GM12878 (cell line): Measurements from ENCODE around the gene TNFSF13. TPM values are rescaled to one million over a fixed set of nuclear protein-coding genes. Genes with fewer than 3 reads are reported as not detected.

Experiments used
- CHD4 ChIP-seq: fragments of 200-600 bp; sonication (generic); IDR thresholded peaks from 2 replicates; pipeline ENCODE4 v1.6.1; 2016; ENCODE audit warnings: mild to moderate bottlenecking
- HDGF ChIP-seq: fragments of 450-650 bp; IDR thresholded peaks from 2 replicates; pipeline ENCODE4 v1.6.1; 2016; ENCODE audit warnings: antibody characterized with exemption
- KAT2A ChIP-seq: conservative IDR thresholded peaks from 2 replicates; pipeline ENCODE4 v1.6.1; 2011; ENCODE audit warnings: low read depth, low read length; ENCODE audit not compliant: control insufficient read depth
- MEF2A ChIP-seq: IDR thresholded peaks from 2 replicates; pipeline ENCODE4 v1.6.1; 2011; ENCODE audit warnings: low read depth, mild to moderate bottlenecking, low read length, moderate library complexity; ENCODE audit not compliant: insufficient read depth
- RELA ChIP-seq: fragments of 450-650 bp; IDR thresholded peaks from 2 replicates; pipeline ENCODE4 v1.8.0; 2014; ENCODE audit warnings: borderline replicate concordance; ENCODE audit not compliant: partially characterized antibody
- RUNX3 ChIP-seq: IDR thresholded peaks from 2 replicates; pipeline ENCODE4 v1.6.1; 2012; ENCODE audit warnings: low read length, inconsistent platforms
- SIN3A ChIP-seq: IDR thresholded peaks from 2 replicates; pipeline ENCODE4 v1.6.1; 2012; ENCODE audit warnings: low read depth, low read length, improper control_type of control experiment
- SIX5 ChIP-seq: IDR thresholded peaks from 2 replicates; pipeline ENCODE4 v1.6.1; 2011; ENCODE audit warnings: mild to moderate bottlenecking, low read depth, low read length, moderate library complexity; ENCODE audit not compliant: severe bottlenecking
- TBL1XR1 ChIP-seq: IDR thresholded peaks from 2 replicates; pipeline ENCODE4 v1.6.1; 2012; ENCODE audit warnings: low read depth, low read length, improper control_type of control experiment
- TCF7 ChIP-seq: IDR thresholded peaks from 2 replicates; pipeline ENCODE4 v1.6.1; 2014; ENCODE audit warnings: antibody characterized with exemption, borderline replicate concordance
- YBX1 ChIP-seq: fragments of 450-650 bp; IDR thresholded peaks from 2 replicates; pipeline ENCODE4 v1.6.1; 2016; ENCODE audit warnings: antibody characterized with exemption
- polyA plus RNA-seq, 11 experiments: library from polyadenylated mRNA; depleted of rRNA in 4 of 11; unstranded in 6 of 11; stranded (reverse) in 5 of 11; fragments of >200 nt; fragmentation: Nextera tagmentation in 4 of 11; fragmentation: Illumina TruSeq in 1 of 11; extraction: Ambion mirVana in 4 of 11; extraction: Trizol in 1 of 11; gene quantifications; 1 replicate in 1 of 11; 2 replicates in 10 of 11; pipeline versions ENCODE4 v1.2.1 to v1.2.3, GENCODE V29; 2011 to 2016; ENCODE audit warnings: inconsistent platforms in 2 of 11, missing spikeins in 2 of 11, low read depth in 1 of 11
- total RNA-seq, 4 experiments: library from RNA; depleted of rRNA in 3 of 4; stranded (reverse); fragments of >200 nt in 3 of 4; fragmentation: Illumina TruSeq in 1 of 4; extraction: Trizol in 1 of 4; gene quantifications; 2 replicates each; pipeline versions ENCODE4 v1.2.1 to v1.2.3, GENCODE V29; 2013 to 2021
- TF ChIP-seq, protein P1 (sequence below): IDR thresholded peaks from 2 replicates; pipeline ENCODE4 v1.6.1; 2011; ENCODE audit warnings: mild to moderate bottlenecking, low read depth, low read length, moderate library complexity; ENCODE audit not compliant: insufficient replicate concordance
- TF ChIP-seq, protein P2 (sequence below): fragments of 450-650 bp; IDR thresholded peaks from 2 replicates; pipeline ENCODE4 v1.6.1; 2017; ENCODE audit warnings: low read depth, mild to moderate bottlenecking, moderate library complexity
- TF ChIP-seq, protein P3 (sequence below): fragments of 450-650 bp; formaldehyde crosslinking; IDR thresholded peaks from 2 replicates; pipeline ENCODE4 v1.4.0; 2022; ENCODE audit warnings: mild to moderate bottlenecking, moderate library complexity
- TF ChIP-seq, protein P4 (sequence below): IDR thresholded peaks from 2 replicates; pipeline ENCODE4 v1.6.1; 2012; ENCODE audit warnings: low read depth, low read length, improper control_type of control experiment
- TF ChIP-seq, protein P5 (sequence below): IDR thresholded peaks from 2 replicates; pipeline ENCODE4 v1.6.1; 2012; ENCODE audit warnings: mild to moderate bottlenecking, low read depth, low read length

TNFSF13 gene
- total and polyA plus RNA-seq, 10 of the 15 experiments (the other 5 are each of a cell fraction or from before 2014, with no cell fraction given) = 0.56 to 14.6 (median 9.7) TPM

DNA sequence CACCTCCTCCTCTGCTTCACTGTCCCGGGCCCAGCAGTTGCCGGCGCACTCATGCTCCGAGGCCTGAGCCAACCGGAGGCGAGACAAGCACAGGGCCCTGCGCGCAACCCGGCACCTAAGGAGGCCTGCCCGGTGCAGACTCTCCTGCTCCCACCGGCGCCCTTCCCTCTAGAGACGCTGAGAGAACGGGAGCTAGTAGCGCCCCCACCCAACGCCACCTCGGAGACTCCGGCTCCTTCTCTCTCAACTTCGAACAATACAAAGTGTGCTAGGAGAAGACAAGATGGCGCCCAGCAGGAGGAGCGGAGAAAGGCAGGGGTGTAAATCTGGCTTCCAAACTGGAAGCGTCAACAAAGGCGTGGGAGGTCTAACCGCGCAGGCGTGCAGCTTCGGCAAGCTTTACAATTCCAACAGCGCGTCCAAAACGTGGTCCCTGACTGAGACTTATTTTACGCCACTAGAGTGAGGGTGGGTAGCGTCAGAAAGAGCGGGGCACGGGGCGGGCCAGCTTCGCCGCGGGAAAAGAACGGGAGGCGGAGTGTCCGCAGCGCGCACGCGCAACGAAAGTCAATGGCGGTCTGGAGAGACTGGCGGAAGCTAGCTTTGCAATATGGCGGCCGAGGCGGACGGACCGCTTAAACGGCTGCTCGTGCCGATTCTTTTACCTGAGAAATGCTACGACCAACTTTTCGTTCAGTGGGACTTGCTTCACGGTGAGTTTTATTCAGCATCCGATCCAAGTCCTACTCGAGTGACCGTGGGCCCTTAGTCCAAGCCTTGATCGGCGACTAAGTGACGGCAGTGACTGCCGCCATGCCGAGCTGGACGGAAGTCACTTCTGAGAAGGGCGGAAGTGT, 24.9 kb downstream of the TNFSF13 start, which contains the start of gene MPDU1 (continued):
- TF ChIP-seq, protein P1, sequence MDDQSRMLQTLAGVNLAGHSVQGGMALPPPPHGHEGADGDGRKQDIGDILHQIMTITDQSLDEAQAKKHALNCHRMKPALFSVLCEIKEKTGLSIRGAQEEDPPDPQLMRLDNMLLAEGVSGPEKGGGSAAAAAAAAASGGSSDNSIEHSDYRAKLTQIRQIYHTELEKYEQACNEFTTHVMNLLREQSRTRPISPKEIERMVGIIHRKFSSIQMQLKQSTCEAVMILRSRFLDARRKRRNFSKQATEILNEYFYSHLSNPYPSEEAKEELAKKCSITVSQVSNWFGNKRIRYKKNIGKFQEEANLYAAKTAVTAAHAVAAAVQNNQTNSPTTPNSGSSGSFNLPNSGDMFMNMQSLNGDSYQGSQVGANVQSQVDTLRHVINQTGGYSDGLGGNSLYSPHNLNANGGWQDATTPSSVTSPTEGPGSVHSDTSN = no peak
- no peak for TF ChIP-seq CHD4
- peak; percentile 37; the same call in 1 of the 2 replicates for TF ChIP-seq RUNX3
- no peak for TF ChIP-seq TBL1XR1
- no peak for TF ChIP-seq YBX1
- TF ChIP-seq SIN3A = peak; percentile 65
- TF ChIP-seq KAT2A = no peak
- TF ChIP-seq, protein P2, sequence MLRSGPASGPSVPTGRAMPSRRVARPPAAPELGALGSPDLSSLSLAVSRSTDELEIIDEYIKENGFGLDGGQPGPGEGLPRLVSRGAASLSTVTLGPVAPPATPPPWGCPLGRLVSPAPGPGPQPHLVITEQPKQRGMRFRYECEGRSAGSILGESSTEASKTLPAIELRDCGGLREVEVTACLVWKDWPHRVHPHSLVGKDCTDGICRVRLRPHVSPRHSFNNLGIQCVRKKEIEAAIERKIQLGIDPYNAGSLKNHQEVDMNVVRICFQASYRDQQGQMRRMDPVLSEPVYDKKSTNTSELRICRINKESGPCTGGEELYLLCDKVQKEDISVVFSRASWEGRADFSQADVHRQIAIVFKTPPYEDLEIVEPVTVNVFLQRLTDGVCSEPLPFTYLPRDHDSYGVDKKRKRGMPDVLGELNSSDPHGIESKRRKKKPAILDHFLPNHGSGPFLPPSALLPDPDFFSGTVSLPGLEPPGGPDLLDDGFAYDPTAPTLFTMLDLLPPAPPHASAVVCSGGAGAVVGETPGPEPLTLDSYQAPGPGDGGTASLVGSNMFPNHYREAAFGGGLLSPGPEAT = peak; percentile 95
- no peak for TF ChIP-seq TCF7
- TF ChIP-seq MEF2A = no peak
- TF ChIP-seq SIX5 = peak; percentile 68
- TF ChIP-seq HDGF = 0 out of 2 replicates have a peak, but pooled peaks have one; percentile 10
- TF ChIP-seq, protein P3, sequence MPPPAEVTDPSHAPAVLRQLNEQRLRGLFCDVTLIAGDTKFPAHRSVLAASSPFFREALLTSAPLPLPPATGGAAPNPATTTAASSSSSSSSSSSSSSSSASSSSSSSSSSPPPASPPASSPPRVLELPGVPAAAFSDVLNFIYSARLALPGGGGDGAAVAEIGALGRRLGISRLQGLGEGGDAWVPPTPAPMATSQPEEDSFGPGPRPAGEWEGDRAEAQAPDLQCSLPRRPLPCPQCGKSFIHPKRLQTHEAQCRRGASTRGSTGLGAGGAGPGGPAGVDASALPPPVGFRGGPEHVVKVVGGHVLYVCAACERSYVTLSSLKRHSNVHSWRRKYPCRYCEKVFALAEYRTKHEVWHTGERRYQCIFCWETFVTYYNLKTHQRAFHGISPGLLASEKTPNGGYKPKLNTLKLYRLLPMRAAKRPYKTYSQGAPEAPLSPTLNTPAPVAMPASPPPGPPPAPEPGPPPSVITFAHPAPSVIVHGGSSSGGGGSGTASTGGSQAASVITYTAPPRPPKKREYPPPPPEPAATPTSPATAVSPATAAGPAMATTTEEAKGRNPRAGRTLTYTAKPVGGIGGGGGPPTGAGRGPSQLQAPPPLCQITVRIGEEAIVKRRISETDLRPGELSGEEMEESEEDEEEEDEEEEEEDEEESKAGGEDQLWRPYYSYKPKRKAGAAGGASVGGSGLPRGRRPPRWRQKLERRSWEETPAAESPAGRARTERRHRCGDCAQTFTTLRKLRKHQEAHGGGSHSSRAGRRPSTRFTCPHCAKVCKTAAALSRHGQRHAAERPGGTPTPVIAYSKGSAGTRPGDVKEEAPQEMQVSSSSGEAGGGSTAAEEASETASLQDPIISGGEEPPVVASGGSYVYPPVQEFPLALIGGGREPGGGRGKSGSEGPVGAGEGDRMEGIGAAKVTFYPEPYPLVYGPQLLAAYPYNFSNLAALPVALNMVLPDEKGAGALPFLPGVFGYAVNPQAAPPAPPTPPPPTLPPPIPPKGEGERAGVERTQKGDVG = no peak
- TF ChIP-seq, protein P4, sequence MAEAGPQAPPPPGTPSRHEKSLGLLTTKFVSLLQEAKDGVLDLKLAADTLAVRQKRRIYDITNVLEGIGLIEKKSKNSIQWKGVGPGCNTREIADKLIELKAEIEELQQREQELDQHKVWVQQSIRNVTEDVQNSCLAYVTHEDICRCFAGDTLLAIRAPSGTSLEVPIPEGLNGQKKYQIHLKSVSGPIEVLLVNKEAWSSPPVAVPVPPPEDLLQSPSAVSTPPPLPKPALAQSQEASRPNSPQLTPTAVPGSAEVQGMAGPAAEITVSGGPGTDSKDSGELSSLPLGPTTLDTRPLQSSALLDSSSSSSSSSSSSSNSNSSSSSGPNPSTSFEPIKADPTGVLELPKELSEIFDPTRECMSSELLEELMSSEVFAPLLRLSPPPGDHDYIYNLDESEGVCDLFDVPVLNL = peak; percentile 84
- TF ChIP-seq RELA = peak; percentile 62
- TF ChIP-seq, protein P5, sequence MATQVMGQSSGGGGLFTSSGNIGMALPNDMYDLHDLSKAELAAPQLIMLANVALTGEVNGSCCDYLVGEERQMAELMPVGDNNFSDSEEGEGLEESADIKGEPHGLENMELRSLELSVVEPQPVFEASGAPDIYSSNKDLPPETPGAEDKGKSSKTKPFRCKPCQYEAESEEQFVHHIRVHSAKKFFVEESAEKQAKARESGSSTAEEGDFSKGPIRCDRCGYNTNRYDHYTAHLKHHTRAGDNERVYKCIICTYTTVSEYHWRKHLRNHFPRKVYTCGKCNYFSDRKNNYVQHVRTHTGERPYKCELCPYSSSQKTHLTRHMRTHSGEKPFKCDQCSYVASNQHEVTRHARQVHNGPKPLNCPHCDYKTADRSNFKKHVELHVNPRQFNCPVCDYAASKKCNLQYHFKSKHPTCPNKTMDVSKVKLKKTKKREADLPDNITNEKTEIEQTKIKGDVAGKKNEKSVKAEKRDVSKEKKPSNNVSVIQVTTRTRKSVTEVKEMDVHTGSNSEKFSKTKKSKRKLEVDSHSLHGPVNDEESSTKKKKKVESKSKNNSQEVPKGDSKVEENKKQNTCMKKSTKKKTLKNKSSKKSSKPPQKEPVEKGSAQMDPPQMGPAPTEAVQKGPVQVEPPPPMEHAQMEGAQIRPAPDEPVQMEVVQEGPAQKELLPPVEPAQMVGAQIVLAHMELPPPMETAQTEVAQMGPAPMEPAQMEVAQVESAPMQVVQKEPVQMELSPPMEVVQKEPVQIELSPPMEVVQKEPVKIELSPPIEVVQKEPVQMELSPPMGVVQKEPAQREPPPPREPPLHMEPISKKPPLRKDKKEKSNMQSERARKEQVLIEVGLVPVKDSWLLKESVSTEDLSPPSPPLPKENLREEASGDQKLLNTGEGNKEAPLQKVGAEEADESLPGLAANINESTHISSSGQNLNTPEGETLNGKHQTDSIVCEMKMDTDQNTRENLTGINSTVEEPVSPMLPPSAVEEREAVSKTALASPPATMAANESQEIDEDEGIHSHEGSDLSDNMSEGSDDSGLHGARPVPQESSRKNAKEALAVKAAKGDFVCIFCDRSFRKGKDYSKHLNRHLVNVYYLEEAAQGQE = peak; percentile 33; the same call in 1 of the 2 replicates
